Effector memory CD8-positive, alpha-beta T cell (primary cell): ENCODE results near the gene CKAP4.

Source experiments
- ATAC-seq: fragments of 150-1000 bp; cut with Tn5 transposase; replicated peaks from 2 replicates; pipeline ENCODE4 v1.10.0; 2021; ENCODE audit warnings: mild to moderate bottlenecking, moderate library complexity
- DNase-seq, 3 experiments: peaks; one replicate each; pipeline ENCODE4 v3.0.0; 2021
- H3K27ac Mint-ChIP-seq, 2 donors: one replicate each; pipeline ENCODE4 v1.8.0; 2022; ENCODE audit warnings: mild to moderate bottlenecking in 2 of 2, mixed read lengths in 2 of 2, moderate library complexity in 2 of 2
- H3K27me3 Mint-ChIP-seq, 2 donors: one replicate each; pipeline ENCODE4 v1.8.0; 2022; ENCODE audit warnings: mixed read lengths in 2 of 2
- H3K36me3 Mint-ChIP-seq: one replicate; pipeline ENCODE4 v1.8.0; 2022; ENCODE audit warnings: mild to moderate bottlenecking, moderate library complexity, mixed read lengths; ENCODE audit not compliant: insufficient read depth
- H3K4me1 Mint-ChIP-seq, 2 donors: one replicate each; pipeline ENCODE4 v1.8.0; 2022; ENCODE audit warnings: low read depth in 2 of 2, mixed read lengths in 2 of 2
- H3K4me3 Mint-ChIP-seq, 2 donors: one replicate each; pipeline ENCODE4 v1.8.0; 2022; ENCODE audit warnings: mild to moderate bottlenecking in 2 of 2, mixed read lengths in 2 of 2, moderate library complexity in 2 of 2
- H3K9me3 Mint-ChIP-seq, 2 donors: one replicate each; pipeline ENCODE4 v1.8.0; 2022; ENCODE audit warnings: mixed read lengths in 2 of 2

The CKAP4 gene

GRCh38 chr12:106245767-106246166 is 2.1 kb downstream of the CKAP4 start:
- Mint-ChIP-seq H3K27ac (no peak overlapping the region), H3K27me3 (no peaks in the 10 kb centered on the region), H3K4me1 (peaks cover 0 to 7% of the 10 kb centered on the region in 2 donors), H3K4me3 (peak overlapping the region; percentile 36 to 76), H3K36me3 (peaks cover 21% of the 10 kb centered on the region), H3K9me3 (no peaks in the 10 kb centered on the region)
- ATAC-seq = no peak
- DNase-seq = no peak

DNA sequence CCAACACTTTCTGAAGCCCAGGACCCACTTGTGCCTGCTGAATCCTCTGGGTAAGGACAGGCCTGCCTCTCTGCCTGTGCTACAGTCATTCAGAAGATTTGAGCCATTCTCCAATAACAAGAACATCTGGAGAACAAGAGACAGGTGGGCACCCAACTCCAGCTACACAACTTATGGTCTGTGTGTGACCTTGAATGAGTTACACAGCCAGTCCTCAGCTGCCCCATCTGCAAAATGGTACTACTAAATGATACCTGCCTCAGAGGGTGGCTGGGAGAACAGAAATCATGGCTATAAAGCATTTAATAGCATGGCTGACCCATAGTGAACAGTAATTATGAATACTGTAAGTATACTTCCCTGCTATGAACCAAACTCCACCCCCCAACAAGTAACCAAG is 4.2 kb downstream of the CKAP4 start:
- H3K27ac Mint-ChIP-seq = no peak overlapping the region
- ATAC-seq (no peak), DNase-seq (no peak)
- H3K27me3 Mint-ChIP-seq = no peaks in the 10 kb centered on the region
- no peaks in the 10 kb centered on the region for H3K9me3 Mint-ChIP-seq
- peaks cover 0 to 5% of the 10 kb centered on the region in 2 donors for H3K4me1 Mint-ChIP-seq
- H3K36me3 Mint-ChIP-seq = peaks cover 19% of the 10 kb centered on the region
- no peak overlapping the region for H3K4me3 Mint-ChIP-seq

DNA sequence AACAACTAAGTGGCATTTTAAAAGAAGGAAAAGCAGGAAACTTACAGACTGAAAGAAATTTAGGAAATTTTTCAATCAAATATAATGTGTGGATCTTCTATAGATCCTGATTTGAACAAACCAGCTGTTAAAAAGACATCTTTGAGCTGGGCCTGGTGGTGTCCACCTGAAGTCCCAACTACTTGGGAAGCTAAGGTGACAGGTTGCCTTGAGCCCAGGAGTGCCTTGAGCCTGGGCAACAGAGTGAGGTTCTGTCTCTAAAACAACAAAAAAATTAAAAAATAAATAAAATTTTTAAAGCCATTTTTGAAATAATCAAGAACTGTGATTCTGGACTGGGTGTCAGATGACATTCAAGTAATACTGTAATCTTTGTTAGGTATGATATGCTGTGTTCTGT is 7.0 kb downstream of the CKAP4 start:
- H3K4me3 Mint-ChIP-seq = no peak overlapping the region
- H3K27me3 Mint-ChIP-seq = no peaks in the 10 kb centered on the region
- ATAC-seq (no peak), DNase-seq (no peak)
- H3K36me3 Mint-ChIP-seq = peaks cover 7% of the 10 kb centered on the region
- no peaks in the 10 kb centered on the region for H3K9me3 Mint-ChIP-seq
- H3K4me1 Mint-ChIP-seq = peaks cover 0 to 5% of the 10 kb centered on the region in 2 donors
- H3K27ac Mint-ChIP-seq = no peak overlapping the region

GRCh38 chr12:106239951-106240335 is 7.9 kb downstream of the CKAP4 start:
- H3K36me3 Mint-ChIP-seq = peaks cover 7% of the 10 kb centered on the region
- H3K4me3 Mint-ChIP-seq = no peak overlapping the region
- no peak for ATAC-seq
- DNase-seq = no peak
- peaks cover 0 to under 1% of the 10 kb centered on the region in 2 donors for H3K4me1 Mint-ChIP-seq
- no peaks in the 10 kb centered on the region for H3K9me3 Mint-ChIP-seq
- H3K27ac Mint-ChIP-seq = peak overlapping the region in 1 of 2 donors; percentile 17
- no peaks in the 10 kb centered on the region for H3K27me3 Mint-ChIP-seq

- H3K4me1 Mint-ChIP-seq = no peaks in the 10 kb centered on the region
- peaks cover 7% of the 10 kb centered on the region for H3K36me3 Mint-ChIP-seq
- ATAC-seq (no peak), DNase-seq (no peak)
- peak overlapping the region in 1 of 2 donors; percentile 17 for H3K27ac Mint-ChIP-seq
- no peaks in the 10 kb centered on the region for H3K9me3 Mint-ChIP-seq
- H3K27me3 Mint-ChIP-seq = no peaks in the 10 kb centered on the region
- no peak overlapping the region for H3K4me3 Mint-ChIP-seq
Observed at GRCh38 chr12:106239241-106239950, 8.4 kb downstream of the CKAP4 start.

GRCh38 chr12:106238146-106238545 is 9.7 kb downstream of the CKAP4 start:
- H3K4me1 Mint-ChIP-seq = no peaks in the 10 kb centered on the region
- no peaks in the 10 kb centered on the region for H3K9me3 Mint-ChIP-seq
- DNase-seq (no peak), ATAC-seq (no peak)
- no peak overlapping the region for H3K27ac Mint-ChIP-seq
- H3K27me3 Mint-ChIP-seq = no peaks in the 10 kb centered on the region
- H3K4me3 Mint-ChIP-seq = no peak overlapping the region
- H3K36me3 Mint-ChIP-seq = peaks cover 7% of the 10 kb centered on the region

DNA sequence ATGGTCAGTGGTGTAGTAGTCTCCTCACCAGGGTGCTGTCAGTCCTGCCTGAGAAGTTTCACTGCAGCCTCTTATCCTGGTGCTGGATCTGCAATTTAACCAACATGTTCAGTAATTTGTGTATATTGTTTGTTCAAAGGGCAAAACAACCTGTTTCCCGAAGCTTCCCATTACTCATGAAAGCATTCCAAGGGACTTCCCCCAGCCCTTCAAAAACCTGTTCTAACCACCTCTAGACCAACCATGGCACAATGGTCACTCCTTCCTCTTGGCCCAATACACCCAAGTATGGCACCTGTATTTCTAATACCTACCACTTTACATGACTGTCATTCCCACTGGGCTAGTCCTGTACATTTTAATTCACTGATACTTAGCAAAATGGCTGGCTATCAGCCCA is 12.1 kb downstream of the CKAP4 start:
- ATAC-seq (no peak), DNase-seq (no peak)
- H3K9me3 Mint-ChIP-seq = no peaks in the 10 kb centered on the region
- H3K27me3 Mint-ChIP-seq = peaks cover 4 to 10% of the 10 kb centered on the region in 2 donors
- no peak overlapping the region for H3K4me3 Mint-ChIP-seq
- peaks cover 7% of the 10 kb centered on the region for H3K36me3 Mint-ChIP-seq
- H3K27ac Mint-ChIP-seq = no peak overlapping the region
- H3K4me1 Mint-ChIP-seq = no peaks in the 10 kb centered on the region

GRCh38 chr12:106234449-106234848 is 13.4 kb downstream of the CKAP4 start:
- Mint-ChIP-seq H3K9me3 (no peaks in the 10 kb centered on the region), H3K4me3 (no peak overlapping the region), H3K27ac (no peak overlapping the region), H3K4me1 (no peaks in the 10 kb centered on the region), H3K36me3 (peaks cover 7% of the 10 kb centered on the region), H3K27me3 (peaks cover 12 to 13% of the 10 kb centered on the region in 2 donors)
- no peak for DNase-seq
- no peak for ATAC-seq

DNA sequence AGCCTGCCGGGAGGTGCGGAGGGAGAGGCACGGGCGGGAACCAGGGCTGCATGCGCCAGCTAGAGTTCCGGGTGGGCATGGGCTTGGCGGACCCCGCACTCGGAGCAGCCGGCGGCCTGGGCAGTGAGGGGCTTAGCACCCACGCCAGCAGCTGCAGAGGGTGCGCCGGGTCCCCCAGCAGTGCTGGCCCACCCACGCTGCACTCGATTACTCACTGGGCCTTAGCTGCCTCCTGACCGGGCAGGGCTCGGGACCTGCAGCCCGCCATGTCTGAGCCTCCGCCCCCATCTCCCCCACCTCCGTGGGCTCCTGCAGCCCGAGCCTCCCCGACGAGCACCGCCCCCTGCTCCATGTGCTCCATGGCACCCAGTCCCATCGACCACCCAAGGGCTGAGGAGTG is 14.8 kb downstream of the CKAP4 start:
- Mint-ChIP-seq H3K27me3 (peaks cover 12 to 19% of the 10 kb centered on the region in 2 donors), H3K4me3 (no peak overlapping the region), H3K9me3 (no peaks in the 10 kb centered on the region), H3K27ac (no peak overlapping the region), H3K36me3 (peaks cover under 1% of the 10 kb centered on the region), H3K4me1 (no peaks in the 10 kb centered on the region)
- DNase-seq (no peak), ATAC-seq (no peak)

DNA sequence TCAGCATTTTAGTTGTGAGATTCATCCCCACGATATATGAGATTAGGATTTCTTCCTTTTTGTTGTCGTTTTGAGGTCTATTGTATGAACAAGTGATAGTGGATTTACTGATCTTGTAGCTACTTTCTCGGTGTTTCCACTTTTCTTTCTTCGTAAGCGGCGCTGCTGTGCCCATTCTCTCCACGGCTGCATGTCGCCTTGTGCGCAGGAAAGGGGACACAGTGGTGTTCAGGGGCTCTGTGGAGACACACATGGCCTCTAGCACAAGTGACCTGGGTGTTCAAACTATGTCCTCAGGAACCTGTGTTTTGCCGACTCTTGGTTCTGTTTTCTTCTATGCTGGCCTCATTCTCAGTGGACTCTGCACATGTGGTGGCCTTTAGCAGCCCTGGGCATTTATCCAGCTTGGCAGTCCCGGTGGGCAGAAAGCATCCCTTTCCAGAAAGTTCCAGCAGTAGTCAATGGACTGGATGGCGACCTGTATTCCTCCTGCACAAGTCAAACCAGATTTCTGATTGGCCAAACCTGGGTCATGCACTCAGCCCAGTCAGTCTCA is 18.7 kb downstream of the CKAP4 start:
- Mint-ChIP-seq H3K9me3 (no peaks in the 10 kb centered on the region), H3K27me3 (peaks cover 12 to 19% of the 10 kb centered on the region in 2 donors), H3K36me3 (no peaks in the 10 kb centered on the region), H3K4me1 (peaks cover 0 to 9% of the 10 kb centered on the region in 2 donors), H3K4me3 (no peak overlapping the region), H3K27ac (no peak overlapping the region)
- ATAC-seq (no peak), DNase-seq (no peak)

GRCh38 chr12:106228320-106228710 is 19.5 kb downstream of the CKAP4 start:
- ATAC-seq (no peak), DNase-seq (no peak)
- Mint-ChIP-seq H3K4me1 (peaks cover 0 to 11% of the 10 kb centered on the region in 2 donors), H3K27ac (peak overlapping the region in 1 of 2 donors; percentile 88), H3K9me3 (no peaks in the 10 kb centered on the region), H3K4me3 (no peak overlapping the region), H3K27me3 (peaks cover 12 to 19% of the 10 kb centered on the region in 2 donors), H3K36me3 (no peaks in the 10 kb centered on the region)

- Mint-ChIP-seq H3K36me3 (no peaks in the 10 kb centered on the region), H3K4me1 (peaks cover 0 to 11% of the 10 kb centered on the region in 2 donors), H3K27ac (peak overlapping the region in 1 of 2 donors; percentile 88), H3K27me3 (peaks cover 12 to 19% of the 10 kb centered on the region in 2 donors), H3K9me3 (no peaks in the 10 kb centered on the region), H3K4me3 (peak overlapping the region in 1 of 2 donors; percentile 3)
- peak; percentile 92 for ATAC-seq
- DNase-seq = peak; percentile 35 to 53 (median 49)
Observed at GRCh38 chr12:106227641-106228319, 20.0 kb downstream of the CKAP4 start.

DNA sequence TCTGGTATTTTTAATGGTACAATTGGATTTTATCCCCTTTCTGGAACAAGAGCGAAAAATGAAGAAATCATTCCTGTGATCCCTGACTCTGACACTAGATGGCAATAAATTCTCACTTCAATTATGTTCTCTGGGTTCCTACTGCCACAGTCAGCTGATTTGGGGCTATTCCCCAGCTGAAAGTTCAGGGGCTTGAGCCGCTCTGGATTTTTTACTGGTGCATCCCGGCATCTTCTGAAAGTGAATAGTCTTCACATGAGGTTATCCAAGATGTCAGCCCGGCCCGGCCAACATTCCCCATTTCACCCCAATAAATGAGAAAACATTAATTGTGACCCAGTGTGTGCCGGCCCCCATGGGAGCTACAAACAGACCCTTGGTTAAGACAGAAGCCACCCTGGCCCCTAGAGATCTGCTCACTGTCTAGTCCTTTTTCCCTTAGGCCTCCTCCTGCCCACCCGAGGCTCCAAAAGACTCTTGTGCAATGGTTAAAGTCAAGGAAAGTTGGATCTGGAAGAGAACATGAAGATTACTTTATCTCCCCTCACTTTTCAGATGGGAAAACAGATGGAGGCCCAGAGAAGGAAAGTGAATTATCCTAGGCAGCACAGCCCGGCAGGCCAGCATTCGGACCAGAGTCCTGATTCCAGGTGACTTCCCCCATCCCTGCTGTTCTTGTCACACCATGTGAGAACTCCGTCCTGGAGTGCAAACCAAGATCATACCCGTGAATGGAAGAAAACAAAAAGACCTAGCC is 20.8 kb downstream of the CKAP4 start:
- DNase-seq (peak; percentile 20 to 31 (median 29)), ATAC-seq (peak; percentile 52)
- Mint-ChIP-seq H3K27ac (peak overlapping the region in 1 of 2 donors; percentile 88), H3K27me3 (peaks cover 12 to 23% of the 10 kb centered on the region in 2 donors), H3K4me1 (peaks cover 0 to 11% of the 10 kb centered on the region in 2 donors), H3K36me3 (no peaks in the 10 kb centered on the region), H3K4me3 (peak overlapping the region in 1 of 2 donors; percentile 3), H3K9me3 (no peaks in the 10 kb centered on the region)
